Anterior cingulate cortex (tissue), 58 donors: ENCODE data around the gene ISG15.

Experiments used
- DNase-seq, 58 donors: peaks; one replicate each; lab custom pipeline; 2025; lab: John Stamatoyannopoulos, UW

The ISG15 gene

DNA sequence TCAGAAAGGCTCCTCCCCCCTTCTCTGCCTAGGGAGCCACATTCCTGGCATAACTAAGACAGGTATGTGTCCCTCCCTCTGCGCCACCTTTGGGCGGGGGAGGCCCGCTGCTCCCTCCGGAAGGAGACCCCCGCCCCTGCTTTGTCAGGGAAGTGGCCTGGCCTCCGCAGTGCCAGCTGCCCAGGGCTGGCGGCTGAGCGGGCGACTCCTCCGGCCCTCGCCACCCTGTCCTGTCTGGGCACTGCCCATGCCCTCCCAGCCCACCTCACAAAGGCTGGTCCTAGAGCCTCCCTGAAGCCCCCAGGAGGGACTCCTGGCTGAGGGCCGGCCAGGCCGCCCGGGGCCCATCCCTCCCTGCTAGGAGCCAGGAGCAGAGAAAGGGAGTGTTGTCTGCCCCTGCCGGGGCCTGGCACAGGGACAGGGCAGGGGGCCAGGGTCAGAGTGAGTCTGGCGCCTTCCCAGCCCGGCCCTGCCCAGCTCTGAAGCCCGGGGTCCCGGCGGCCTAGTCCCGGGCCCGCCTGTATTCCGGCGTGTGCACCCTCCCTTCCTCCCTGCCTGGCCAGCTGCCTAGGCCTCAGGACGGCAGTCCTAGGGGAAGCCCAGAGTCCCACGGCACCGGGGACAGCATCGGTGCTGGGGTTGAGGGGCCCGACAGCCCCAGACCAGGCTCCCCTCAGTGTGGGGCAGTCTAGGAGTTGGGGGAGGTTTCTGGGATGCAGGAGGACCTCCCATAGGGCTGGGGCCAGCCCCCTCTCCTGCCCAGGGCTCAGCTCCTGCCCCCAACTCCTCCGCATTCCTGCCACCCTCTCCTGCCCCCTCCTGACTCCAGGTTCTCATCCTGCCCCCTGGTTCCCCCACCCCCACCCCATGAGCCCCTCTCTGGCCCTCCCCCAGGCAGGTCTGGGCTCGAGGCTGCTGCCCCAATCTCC lies 11.7 kb downstream of the ISG15 start:
- DNase-seq, result peak in 28 of 58 donors; percentile 19 to 72 (median 40)

DNA sequence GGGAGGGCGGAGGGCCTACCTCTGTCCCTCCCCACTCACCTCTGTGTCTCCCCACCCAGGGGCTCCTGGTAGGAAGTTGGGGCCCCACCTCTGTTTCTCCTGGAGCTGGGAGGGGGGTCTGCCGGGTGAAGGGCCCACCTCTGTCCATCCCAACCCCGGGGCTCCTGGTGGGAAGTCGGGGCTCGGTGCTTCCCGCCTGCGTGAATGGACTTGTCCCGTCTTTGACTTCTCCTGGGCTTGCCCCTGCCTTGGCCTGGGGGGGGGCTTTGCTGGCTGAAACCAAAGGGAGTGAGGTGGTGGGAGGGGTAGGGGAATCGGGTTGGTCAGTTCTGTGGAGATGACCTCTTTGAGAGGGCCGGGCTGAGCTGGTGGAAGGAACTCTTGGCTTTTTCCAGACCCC lies 12.4 kb downstream of the ISG15 start:
- no peak for DNase-seq

DNA sequence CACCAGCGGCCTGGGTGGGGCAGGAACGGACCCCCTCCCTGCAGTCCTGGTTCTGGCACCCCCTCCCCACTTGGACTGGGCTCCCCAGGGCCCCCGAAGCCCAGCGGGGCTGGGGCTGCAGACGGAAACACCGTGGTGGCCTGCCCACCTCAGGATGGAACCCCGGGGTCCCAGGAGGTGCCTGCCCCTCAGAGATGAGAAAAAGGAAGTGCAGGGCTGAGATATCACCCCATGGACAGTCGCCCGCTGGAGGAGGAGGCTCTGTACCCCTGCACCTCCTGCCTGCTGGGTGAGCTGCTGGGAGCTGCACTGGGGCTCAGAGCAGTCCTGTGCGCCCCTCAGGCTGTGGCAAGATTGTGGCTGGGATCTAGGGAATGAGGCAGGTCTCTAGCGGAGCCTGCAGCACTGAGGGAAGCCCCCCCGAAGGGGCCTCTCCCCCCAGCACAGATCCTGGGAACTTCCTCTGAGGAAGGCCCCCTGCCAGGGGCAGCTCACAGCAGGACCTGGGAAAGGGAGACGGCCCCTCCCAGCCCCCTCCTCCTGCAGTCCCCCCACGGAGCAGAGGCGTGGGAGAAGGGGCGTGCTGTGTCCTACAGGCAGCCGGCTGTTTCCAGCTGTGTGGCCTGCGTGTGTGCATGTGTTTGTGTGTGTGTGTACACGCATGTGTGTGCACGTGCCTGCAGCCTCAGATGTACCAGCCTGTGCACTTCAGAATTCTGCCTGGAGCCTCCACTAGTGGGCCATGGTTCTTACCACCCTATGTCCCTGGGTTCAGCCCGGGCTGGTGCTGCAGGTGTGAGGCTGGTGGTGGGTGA lies 13.5 kb downstream of the ISG15 start:
- no peak for DNase-seq

- DNase-seq, result no peak
Measured at GRCh38 chr1:1027791-1028190, 14.5 kb downstream of the ISG15 start.

GRCh38 chr1:1030867-1031658 lies 17.8 kb downstream of the ISG15 start:
- peak in 8 of 58 donors; percentile 11 to 53 (median 38) for DNase-seq

DNA sequence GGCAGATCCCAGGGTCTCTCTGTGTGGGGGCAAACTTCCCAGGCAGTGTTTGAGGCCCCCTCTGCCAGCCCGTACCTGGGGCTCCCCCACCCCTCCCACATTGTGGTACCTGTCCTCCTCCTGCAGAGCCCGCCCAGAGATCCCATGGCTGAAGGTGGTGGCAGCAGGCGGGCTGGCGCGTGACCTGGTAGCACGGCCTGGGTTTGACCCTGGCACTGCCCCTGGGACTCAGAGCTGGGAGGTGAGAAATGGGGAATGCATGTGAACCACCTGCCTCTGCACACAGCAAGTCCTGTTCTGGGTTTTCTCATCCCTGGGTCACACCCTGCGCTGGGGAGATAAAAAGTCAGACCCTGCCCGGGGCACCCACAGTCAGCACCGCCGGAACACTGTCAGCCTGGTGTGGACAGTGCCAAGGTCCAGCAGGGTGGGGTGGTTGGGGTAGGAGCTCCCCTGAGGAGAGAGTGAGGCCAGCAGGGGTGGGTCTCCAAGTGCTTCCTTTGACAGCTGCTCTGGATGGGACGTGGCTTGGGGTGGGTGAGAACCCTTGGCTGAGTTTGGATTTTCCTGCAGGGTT lies 18.4 kb downstream of the ISG15 start:
- DNase-seq, result no peak

DNA sequence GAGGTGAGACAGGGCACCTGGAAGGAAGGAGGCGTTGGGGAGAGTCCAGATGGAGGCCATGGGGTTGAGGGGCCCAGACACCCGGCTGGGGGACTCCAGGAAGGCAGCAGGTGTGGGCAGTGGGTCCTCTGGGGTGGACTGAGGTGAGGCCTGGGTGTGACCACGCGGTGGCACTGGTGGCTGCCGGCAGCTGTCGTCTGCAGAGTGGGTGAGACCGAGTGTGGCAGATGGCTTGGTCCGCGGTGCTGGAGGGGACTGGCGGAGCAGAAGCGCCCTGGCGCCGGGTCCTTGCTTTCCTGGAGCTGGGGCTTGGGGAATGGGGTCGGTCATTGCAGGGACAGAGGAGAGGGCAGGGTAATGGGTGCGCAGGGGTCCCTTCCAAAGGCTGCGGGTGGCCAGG lies 19.1 kb downstream of the ISG15 start:
- peak in 24 of 58 donors; percentile 21 to 58 (median 45) for DNase-seq

- DNase-seq, result peak in 56 of 58 donors; percentile 27 to 94 (median 79)
Measured at GRCh38 chr1:1033009-1033587, 19.8 kb downstream of the ISG15 start.

- peak in 2 of 58 donors; percentile 5 to 21 for DNase-seq
Measured at GRCh38 chr1:1033731-1034438, 20.6 kb downstream of the ISG15 start.

DNA sequence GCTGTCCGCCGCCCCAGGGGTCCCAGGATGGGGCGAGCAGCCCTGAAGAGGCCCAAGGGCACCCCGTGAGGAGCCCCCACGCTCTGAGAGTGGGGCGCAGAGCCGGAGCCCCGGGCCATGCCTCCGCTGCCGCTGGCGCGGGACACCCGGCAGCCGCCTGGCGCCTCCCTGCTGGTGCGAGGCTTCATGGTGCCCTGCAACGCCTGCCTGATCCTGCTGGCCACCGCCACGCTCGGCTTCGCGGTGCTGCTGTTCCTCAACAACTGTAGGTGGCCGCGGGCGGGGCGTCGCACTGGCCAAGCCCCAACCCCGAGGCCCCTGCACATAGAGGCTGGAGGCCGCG lies 21.1 kb downstream of the ISG15 start:
- peak in 2 of 58 donors; percentile 25 to 35 for DNase-seq

- no peak for DNase-seq
Measured at GRCh38 chr1:1035291-1035943, 22.1 kb downstream of the ISG15 start.

GRCh38 chr1:1037366-1038327 lies 24.4 kb downstream of the ISG15 start:
- DNase-seq, result peak in 12 of 58 donors; percentile 18 to 81 (median 35)

GRCh38 chr1:1038694-1039093 lies 25.4 kb downstream of the ISG15 start:
- DNase-seq, result no peak

DNA sequence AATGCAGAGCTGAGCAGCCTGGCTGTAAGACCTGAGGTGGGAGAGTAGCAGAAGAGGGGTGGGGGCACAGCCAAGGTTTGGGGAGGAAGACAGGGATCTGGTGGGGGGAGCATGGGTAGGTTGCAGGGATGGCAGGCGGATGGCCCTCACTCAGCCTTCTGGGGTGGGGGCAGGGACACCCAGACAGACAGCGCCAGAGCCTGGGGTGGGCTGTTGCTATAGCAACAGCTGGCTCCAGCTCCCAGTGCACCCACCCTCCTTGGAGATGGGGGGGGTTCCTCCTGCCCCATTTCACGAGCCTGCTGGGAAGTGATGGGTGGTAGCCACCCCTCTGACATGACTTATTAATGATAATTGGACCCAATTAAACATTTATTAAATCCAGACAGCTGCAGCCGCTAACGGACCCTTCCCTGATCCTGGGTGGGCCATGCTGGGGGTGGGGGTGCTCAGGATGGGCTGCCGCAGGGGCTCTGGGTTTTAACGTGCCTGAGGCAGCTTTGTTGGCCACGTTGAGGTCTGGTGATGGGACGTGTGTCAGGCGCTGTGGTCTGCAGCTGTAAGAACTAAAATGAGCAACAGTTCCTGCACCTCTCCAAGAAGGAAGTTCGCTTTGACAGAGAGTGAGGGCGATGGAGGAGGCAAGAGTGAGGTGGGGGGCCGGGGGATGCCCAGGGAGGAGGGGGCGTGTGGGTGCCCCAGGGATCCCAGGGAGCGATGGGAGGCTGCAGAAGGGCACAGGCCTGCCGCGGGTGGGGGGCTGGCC lies 26.0 kb downstream of the ISG15 start:
- DNase-seq, result no peak

DNA sequence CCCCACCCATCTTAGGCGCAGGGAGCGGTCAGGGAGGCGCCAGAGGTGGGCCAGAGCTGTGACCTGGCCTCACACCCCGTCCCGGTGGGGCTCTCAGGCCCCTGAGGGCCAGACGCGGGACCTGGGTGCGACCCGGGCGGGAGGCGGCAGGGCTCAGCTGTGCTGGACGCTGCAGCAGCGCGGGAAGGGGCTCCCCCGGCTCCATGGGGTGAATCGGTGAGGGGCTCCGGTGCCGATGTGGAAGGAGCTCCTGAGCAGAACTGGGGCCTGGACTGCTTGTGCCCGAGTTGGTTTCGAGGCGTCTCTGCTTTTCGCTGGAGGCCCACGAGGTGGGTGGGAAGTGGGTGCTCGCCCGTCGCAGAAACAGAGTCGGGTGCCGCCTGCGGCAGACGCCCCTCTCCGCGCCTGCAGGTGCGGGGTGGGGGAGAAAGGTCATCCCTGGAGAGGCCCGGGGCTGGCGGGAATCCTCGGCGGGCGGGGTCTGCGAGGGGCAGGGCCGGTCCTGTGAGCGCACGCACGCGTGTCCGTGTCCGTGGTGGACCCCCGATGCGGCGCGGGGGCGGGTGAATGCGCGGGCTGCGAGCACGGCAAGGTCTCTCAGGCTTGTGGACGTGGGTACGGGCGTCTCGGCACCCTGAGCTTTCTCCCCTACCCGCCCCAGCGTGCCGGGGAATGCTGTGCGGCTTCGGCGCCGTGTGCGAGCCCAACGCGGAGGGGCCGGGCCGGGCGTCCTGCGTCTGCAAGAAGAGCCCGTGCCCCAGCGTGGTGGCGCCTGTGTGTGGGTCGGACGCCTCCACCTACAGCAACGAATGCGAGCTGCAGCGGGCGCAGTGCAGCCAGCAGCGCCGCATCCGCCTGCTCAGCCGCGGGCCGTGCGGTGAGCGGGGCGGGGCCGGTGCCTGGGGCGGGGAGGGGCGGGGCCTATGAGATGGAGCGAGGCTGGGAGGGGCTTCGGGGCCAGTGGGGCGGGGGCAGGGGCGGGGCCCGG lies 27.0 kb downstream of the ISG15 start:
- DNase-seq, result peak in 52 of 58 donors; percentile 27 to 87 (median 70)
